Measurements from ENCODE around the gene ANKRD44.

ANKRD44 gene

DNA sequence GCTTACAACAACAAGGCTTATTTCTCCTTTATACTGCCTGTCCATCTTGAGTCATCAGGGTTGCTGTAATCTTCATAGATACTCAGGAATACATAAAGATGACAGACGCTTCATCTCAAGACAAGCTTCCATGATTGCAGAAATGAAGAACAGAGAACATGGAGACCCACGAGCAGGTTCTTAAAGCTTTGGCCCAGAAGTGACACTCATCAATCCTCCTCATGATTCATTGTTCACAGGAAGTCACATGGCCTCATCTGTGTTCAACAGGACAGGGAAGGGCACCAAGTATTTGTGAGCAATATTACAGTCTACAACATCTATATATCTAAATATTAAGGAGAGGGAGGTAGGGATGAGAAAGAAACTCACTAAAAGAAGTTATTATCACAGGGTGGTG is 347.5 kb downstream of the ANKRD44 start:
- DNase-seq (ENCODE audit: low read depth, low spot score): no peak
- CTCF ChIA-PET: no interaction called here
- POLR2A ChIA-PET: no interaction called here
- H3K4me3 ChIP-seq (ENCODE audit: low read depth, low read length): no peak overlapping the region
- TF ChIP-seq, protein P1, sequence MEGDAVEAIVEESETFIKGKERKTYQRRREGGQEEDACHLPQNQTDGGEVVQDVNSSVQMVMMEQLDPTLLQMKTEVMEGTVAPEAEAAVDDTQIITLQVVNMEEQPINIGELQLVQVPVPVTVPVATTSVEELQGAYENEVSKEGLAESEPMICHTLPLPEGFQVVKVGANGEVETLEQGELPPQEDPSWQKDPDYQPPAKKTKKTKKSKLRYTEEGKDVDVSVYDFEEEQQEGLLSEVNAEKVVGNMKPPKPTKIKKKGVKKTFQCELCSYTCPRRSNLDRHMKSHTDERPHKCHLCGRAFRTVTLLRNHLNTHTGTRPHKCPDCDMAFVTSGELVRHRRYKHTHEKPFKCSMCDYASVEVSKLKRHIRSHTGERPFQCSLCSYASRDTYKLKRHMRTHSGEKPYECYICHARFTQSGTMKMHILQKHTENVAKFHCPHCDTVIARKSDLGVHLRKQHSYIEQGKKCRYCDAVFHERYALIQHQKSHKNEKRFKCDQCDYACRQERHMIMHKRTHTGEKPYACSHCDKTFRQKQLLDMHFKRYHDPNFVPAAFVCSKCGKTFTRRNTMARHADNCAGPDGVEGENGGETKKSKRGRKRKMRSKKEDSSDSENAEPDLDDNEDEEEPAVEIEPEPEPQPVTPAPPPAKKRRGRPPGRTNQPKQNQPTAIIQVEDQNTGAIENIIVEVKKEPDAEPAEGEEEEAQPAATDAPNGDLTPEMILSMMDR (IDR thresholded peaks at IDR 0.05; ENCODE audit: insufficient read depth, low read length, missing control alignments): no peak

DNA sequence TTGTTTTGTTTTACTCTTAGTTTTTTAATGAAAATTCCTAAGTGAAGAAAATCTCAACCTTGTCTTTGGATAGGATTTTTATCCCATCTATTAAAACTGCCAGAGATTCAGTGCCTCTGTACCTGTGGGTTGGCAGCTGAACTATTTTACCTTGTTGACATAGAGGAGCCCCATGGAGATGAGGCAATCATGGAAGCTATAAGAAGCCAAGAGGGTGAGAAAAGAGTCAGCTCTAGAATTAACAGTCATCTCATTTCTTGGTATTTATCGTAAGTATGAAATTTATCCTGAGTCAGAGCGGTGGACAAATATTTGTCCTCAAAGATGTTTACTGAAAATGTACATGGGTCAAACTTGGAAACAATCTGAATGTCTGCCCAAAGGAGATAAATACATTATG is 348.3 kb downstream of the ANKRD44 start:
- TF ChIP-seq, protein P1 (IDR thresholded peaks at IDR 0.05; ENCODE audit: insufficient read depth, low read length, missing control alignments): no peak
- ChIA-PET CTCF (no interaction called here), POLR2A (no interaction called here)
- H3K4me3 ChIP-seq (ENCODE audit: low read depth, low read length): no peak overlapping the region
- no peak for DNase-seq (ENCODE audit: low read depth, low spot score)

DNA sequence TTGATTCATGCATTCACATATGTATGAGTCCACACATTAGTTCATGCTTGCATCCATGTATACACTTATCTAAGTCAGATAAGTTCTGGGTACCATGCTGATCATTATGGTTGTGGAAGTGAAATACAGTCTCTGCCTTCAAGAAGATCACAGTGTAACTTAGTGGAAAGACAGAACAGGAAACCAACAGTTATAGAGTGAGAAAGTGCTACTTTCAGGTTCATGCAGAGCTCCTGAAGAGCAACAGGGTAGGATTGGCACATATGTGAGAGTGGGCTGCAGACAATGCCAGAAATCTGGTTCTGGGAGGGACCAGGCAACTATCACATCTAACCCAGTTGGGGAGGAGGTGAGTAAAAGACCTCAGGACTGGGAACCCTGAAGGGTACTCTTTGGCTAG is 348.7 kb downstream of the ANKRD44 start:
- no peak overlapping the region for H3K4me3 ChIP-seq (ENCODE audit: low read depth, low read length)
- TF ChIP-seq, protein P1 (IDR thresholded peaks at IDR 0.05; ENCODE audit: insufficient read depth, low read length, missing control alignments): no peak
- ChIA-PET POLR2A (no interaction called here), CTCF (no interaction called here)
- no peak for DNase-seq (ENCODE audit: low read depth, low spot score)

DNA sequence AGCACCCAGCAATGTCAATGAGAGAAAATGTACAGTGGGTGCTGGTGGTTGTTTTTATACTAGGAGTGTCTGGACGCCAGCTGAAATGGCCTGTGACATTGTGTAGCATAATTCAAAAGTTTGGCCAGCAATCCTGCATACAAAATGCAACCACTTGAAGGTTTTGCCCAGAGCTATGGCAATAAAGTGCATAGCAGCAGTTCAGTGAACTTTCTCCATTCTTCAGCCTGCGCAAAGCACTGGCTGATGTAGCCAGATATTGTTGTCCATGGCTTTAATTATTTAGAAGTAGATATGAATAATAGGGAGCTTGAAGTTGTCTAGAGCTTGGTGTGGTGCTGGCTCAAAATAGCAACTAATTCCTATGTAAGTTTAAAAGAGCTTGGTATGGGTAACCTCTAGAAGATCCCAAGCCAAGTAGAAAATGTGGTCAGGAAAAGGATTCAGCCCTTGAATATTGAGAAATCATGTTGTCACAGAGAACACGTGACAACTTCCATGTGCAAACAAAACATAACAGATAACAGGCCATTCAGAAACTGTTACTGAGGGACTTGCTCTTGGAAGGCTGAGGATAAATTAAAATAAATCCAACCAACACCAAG is 350.7 kb downstream of the ANKRD44 start:
- ChIA-PET CTCF (no interaction called here), POLR2A (no interaction called here)
- TF ChIP-seq, protein P1 (IDR thresholded peaks at IDR 0.05; ENCODE audit: insufficient read depth, low read length, missing control alignments): no peak
- H3K4me3 ChIP-seq (ENCODE audit: low read depth, low read length): no peak overlapping the region
- DNase-seq (ENCODE audit: low read depth, low spot score): no peak

DNA sequence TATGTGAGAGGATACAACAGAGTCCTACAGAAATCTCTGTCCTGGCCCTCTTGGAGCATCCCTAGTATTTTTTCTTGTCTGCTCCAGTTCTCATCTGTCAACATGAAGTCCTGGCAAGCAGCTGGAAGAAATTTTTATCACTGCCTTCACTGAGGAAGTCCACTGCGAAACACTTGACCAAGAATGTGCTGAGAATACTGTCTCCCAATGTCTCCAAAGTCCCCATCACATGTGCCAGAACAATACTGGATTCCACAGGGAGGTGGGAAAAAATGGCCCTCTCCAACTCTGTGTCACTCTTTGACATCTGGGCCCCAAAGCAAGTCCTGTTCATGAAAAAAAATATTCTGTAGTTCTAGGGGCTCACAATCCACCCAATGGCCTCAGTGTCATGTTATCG is 351.3 kb downstream of the ANKRD44 start:
- DNase-seq (ENCODE audit: low read depth, low spot score): no peak
- POLR2A ChIA-PET: no interaction called here
- TF ChIP-seq, protein P1 (IDR thresholded peaks at IDR 0.05; ENCODE audit: insufficient read depth, low read length, missing control alignments): no peak

DNA sequence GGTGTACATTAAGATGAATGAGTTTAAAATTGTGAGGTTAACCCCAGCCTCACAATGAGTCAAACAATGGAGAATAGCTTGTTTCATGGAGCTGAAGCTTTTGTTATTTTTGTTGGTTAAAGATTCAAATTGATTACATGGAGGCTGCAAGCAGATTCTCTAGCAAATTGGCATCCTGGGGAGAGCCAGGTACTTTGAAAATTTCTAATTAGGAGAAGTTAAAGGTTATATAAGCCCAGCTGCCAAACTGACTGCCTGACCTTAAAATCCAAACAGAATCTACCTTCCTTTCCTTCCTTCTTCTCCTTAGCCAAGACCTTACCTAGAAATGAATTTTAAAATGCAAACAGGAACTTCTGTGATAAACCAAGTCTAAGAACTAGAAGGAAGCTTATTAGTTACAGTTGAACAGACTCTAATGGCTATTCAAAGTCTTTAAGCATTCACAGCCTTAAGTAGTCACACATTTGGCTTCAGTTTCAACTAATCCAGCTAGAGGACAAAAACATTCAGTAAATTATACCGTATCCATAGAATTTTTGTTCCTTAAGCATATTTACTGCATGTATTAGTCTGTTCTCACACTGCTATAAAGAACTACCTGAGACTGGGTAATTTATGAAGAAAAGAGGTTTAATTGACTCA is 352.6 kb downstream of the ANKRD44 start:
- CTCF ChIA-PET: no interaction called here
- POLR2A ChIA-PET: no interaction called here
- H3K4me3 ChIP-seq (ENCODE audit: low read depth, low read length): no peak overlapping the region
- TF ChIP-seq, protein P1 (IDR thresholded peaks at IDR 0.05; ENCODE audit: insufficient read depth, low read length, missing control alignments): no peak
- DNase-seq (ENCODE audit: low read depth, low spot score): no peak

More for the DNA sequence above, 351.3 kb downstream of the ANKRD44 start:
- H3K4me3 ChIP-seq (ENCODE audit: low read depth, low read length): no peak overlapping the region
- CTCF ChIA-PET: no interaction called here

Measured in AG04449 (cell line).